ENCODE data around the gene H6PD. TPM values are rescaled to one million over a fixed set of nuclear protein-coding genes. Genes with fewer than 3 reads are reported as not detected.

The H6PD gene
- 10 to 100 TPM; 35.6 to 57.0 (median 39.9) TPM for polyA plus RNA-seq (ENCODE audit: insufficient read length in 4 of 4)

- peak in 2 of 4 donors; percentile 54 to 64 for DNase-seq (ENCODE audit: low read depth in 4 of 4, low spot score in 3 of 4)
Observed at GRCh38 chr1:9234223-9235095, at the start of gene H6PD. Gene H6PD, plus strand, starts transcription at chr1:9234774. Its CDS starts 10,161 bp downstream, at chr1:9244935.

GRCh38 chr1:9186082-9186859 lies 48.3 kb upstream of the H6PD start:
- no peak for DNase-seq (ENCODE audit: low read depth in 4 of 4, low spot score in 3 of 4)

GRCh38 chr1:9187004-9187403 lies 47.6 kb upstream of the H6PD start:
- no peak for DNase-seq (ENCODE audit: low read depth in 4 of 4, low spot score in 3 of 4)

- no peak for DNase-seq (ENCODE audit: low read depth in 4 of 4, low spot score in 3 of 4)
Observed at GRCh38 chr1:9190234-9190633, 44.3 kb upstream of the H6PD start.

GRCh38 chr1:9191231-9191630 lies 43.3 kb upstream of the H6PD start:
- DNase-seq (ENCODE audit: low read depth in 4 of 4, low spot score in 3 of 4), result no peak

GRCh38 chr1:9192578-9193232 lies 41.9 kb upstream of the H6PD start:
- no peak for DNase-seq (ENCODE audit: low read depth in 4 of 4, low spot score in 3 of 4)

- no peak for DNase-seq (ENCODE audit: low read depth in 4 of 4, low spot score in 3 of 4)
Observed at GRCh38 chr1:9193233-9193625, 41.3 kb upstream of the H6PD start.

GRCh38 chr1:9194024-9194423 lies 40.5 kb upstream of the H6PD start:
- DNase-seq (ENCODE audit: low read depth in 4 of 4, low spot score in 3 of 4), result no peak

- no peak for DNase-seq (ENCODE audit: low read depth in 4 of 4, low spot score in 3 of 4)
Observed at GRCh38 chr1:9195651-9196050, 38.9 kb upstream of the H6PD start.

- DNase-seq (ENCODE audit: low read depth in 4 of 4, low spot score in 3 of 4), result no peak
Observed at GRCh38 chr1:9196129-9197040, 38.2 kb upstream of the H6PD start.

GRCh38 chr1:9197186-9198099 lies 37.1 kb upstream of the H6PD start:
- no peak for DNase-seq (ENCODE audit: low read depth in 4 of 4, low spot score in 3 of 4)

- no peak for DNase-seq (ENCODE audit: low read depth in 4 of 4, low spot score in 3 of 4)
Observed at GRCh38 chr1:9198538-9199361, 35.8 kb upstream of the H6PD start.

- no peak for DNase-seq (ENCODE audit: low read depth in 4 of 4, low spot score in 3 of 4)
Observed at GRCh38 chr1:9200441-9200840, 34.1 kb upstream of the H6PD start.

- DNase-seq (ENCODE audit: low read depth in 4 of 4, low spot score in 3 of 4), result no peak
Observed at GRCh38 chr1:9201401-9202239, 33.0 kb upstream of the H6PD start.

GRCh38 chr1:9202240-9202870 lies 32.2 kb upstream of the H6PD start:
- no peak for DNase-seq (ENCODE audit: low read depth in 4 of 4, low spot score in 3 of 4)

GRCh38 chr1:9203511-9203982 lies 31.0 kb upstream of the H6PD start:
- DNase-seq (ENCODE audit: low read depth in 4 of 4, low spot score in 3 of 4), result no peak

All from left renal pelvis (tissue), 4 donors.